H1 (cell line): ENCODE data around the gene FOSB. TPM values are rescaled to one million over a fixed set of nuclear protein-coding genes. Genes with fewer than 3 reads are reported as not detected.

ENCODE experiments used
- CTCF ChIA-PET: fragments of 300-600 bp; sonication (Branson Sonifier 250); formaldehyde crosslinking; loops from one replicate; lab custom pipeline; 2021; ENCODE audit not compliant: partially characterized antibody; lab: Charles Lee
- POLR2A ChIA-PET: fragments of 300-600 bp; sonication (Branson Sonifier 250); formaldehyde crosslinking; loops from one replicate; lab custom pipeline; 2021; ENCODE audit warnings: inconsistent platforms; ENCODE audit not compliant: partially characterized antibody; lab: Charles Lee
- DNase-seq, 2 experiments: peaks; one replicate each; pipeline versions ENCODE4 v3.0.0 to v3.0.0-alpha.2; 2010 to 2022; ENCODE audit warnings: low spot score in 2 of 2, low read depth in 1 of 2, mixed read lengths in 1 of 2
- FAIRE-seq: peaks from 2 replicates; lab custom pipeline; 2011; peaks lifted over from hg19 to GRCh38; lab: Jason Lieb, UNC
- H2AFZ ChIP-seq: 2 replicates; pipeline ENCODE4 v1.8.1; 2012; ENCODE audit warnings: low read length, inconsistent platforms
- H2AK5ac ChIP-seq: 2 replicates; pipeline ENCODE4 v1.6.1; 2013; ENCODE audit warnings: low read depth, low read length
- H2BK120ac ChIP-seq: replicated peaks from 2 replicates; pipeline ENCODE3; 2013; ENCODE audit warnings: low read depth, low read length, inconsistent platforms
- H2BK12ac ChIP-seq: 2 replicates; pipeline ENCODE4 v1.6.1; 2013; ENCODE audit warnings: low read depth, low read length
- H2BK15ac ChIP-seq: 2 replicates; pipeline ENCODE4 v1.6.1; 2013; ENCODE audit warnings: low read length
- H2BK20ac ChIP-seq: 2 replicates; pipeline ENCODE4 v1.6.1; 2013; ENCODE audit warnings: low read length
- H2BK5ac ChIP-seq: 2 replicates; pipeline ENCODE4 v1.6.1; 2013; ENCODE audit warnings: low read depth, low read length
- H3K14ac ChIP-seq: 2 replicates; pipeline ENCODE4 v1.6.1; 2013; ENCODE audit warnings: inconsistent platforms; ENCODE audit not compliant: insufficient read length
- H3K18ac ChIP-seq: 2 replicates; pipeline ENCODE4 v1.6.1; 2013; ENCODE audit warnings: low read length; ENCODE audit errors: extremely low read depth
- H3K23ac ChIP-seq: 2 replicates; pipeline ENCODE4 v1.6.1; 2013; ENCODE audit warnings: inconsistent platforms; ENCODE audit not compliant: insufficient read length
- H3K23me2 ChIP-seq: 2 replicates; pipeline ENCODE4 v1.6.1; 2013; ENCODE audit warnings: low read depth, low read length
- H3K27ac ChIP-seq: 2 replicates; pipeline ENCODE4 v1.6.1; 2011; ENCODE audit warnings: low read depth, low read length, inconsistent platforms
- H3K27me3 ChIP-seq, 4 experiments: replicated peaks in 1 of 4; 1 replicate in 1 of 4; 2 replicates in 3 of 4; pipeline versions ENCODE4 v1.6.1 to v1.8.1; 2011 to 2013; ENCODE audit warnings: low read length in 3 of 4, mild to moderate bottlenecking in 3 of 4, inconsistent platforms in 2 of 4, mixed read lengths in 2 of 4, moderate library complexity in 1 of 4; ENCODE audit not compliant: control insufficient read depth in 3 of 4, insufficient read depth in 3 of 4; ENCODE audit errors: extremely low read depth in 1 of 4
- H3K36me3 ChIP-seq, 4 experiments: 2 replicates each; pipeline versions ENCODE4 v1.6.1 to v1.8.1; 2011 to 2013; ENCODE audit warnings: mild to moderate bottlenecking in 4 of 4, low read length in 3 of 4, moderate library complexity in 2 of 4, control low read depth in 1 of 4, inconsistent platforms in 1 of 4; ENCODE audit not compliant: insufficient read depth in 4 of 4, control insufficient read depth in 2 of 4
- H3K4ac ChIP-seq: replicated peaks from 2 replicates; pipeline ENCODE3; 2013; ENCODE audit warnings: low read length, low read depth, mixed read lengths, inconsistent platforms; ENCODE audit not compliant: insufficient read length
- H3K4me1 ChIP-seq, 4 experiments: replicated peaks in 1 of 4; 1 replicate in 1 of 4; 2 replicates in 3 of 4; pipeline versions ENCODE4 v1.6.1 to v1.8.1; 2011 to 2013; ENCODE audit warnings: low read length in 3 of 4, inconsistent platforms in 2 of 4, mixed read lengths in 1 of 4; ENCODE audit not compliant: insufficient read depth in 4 of 4, control insufficient read depth in 3 of 4
- H3K4me2 ChIP-seq, 2 experiments: 2 replicates each; pipeline versions ENCODE4 v1.6.1 to v1.8.1; 2011 to 2013; ENCODE audit warnings: low read depth in 2 of 2, low read length in 2 of 2, control low read depth in 1 of 2, inconsistent platforms in 1 of 2, mild to moderate bottlenecking in 1 of 2; ENCODE audit not compliant: insufficient read depth in 1 of 2
- H3K4me3 ChIP-seq, 4 experiments: fragments of 200-600, 300-600 bp in 1 of 4; sonication (generic), shearing (Covaris generic), sonication (Bioruptor Twin) in 1 of 4; 2 replicates each; pipeline versions ENCODE4 v1.5.1 to v1.8.1; 2011 to 2016; ENCODE audit warnings: low read length in 4 of 4, low read depth in 3 of 4, control low read depth in 2 of 4, inconsistent platforms in 2 of 4, mild to moderate bottlenecking in 2 of 4, mixed read lengths in 1 of 4, moderate library complexity in 1 of 4; ENCODE audit not compliant: insufficient read depth in 2 of 4; ENCODE audit errors: extremely low read depth in 1 of 4
- H3K56ac ChIP-seq: replicated peaks from 2 replicates; pipeline ENCODE3; 2013; ENCODE audit warnings: low read depth, mild to moderate bottlenecking, mixed read lengths, low read length, inconsistent platforms; ENCODE audit not compliant: insufficient read length
- H3K79me1 ChIP-seq: 2 replicates; pipeline ENCODE4 v1.6.1; 2013; ENCODE audit warnings: low read depth, low read length, control low read depth
- H3K79me2 ChIP-seq, 2 experiments: 2 replicates each; pipeline versions ENCODE4 v1.6.1 to v1.8.1; 2012 to 2013; ENCODE audit warnings: low read length in 2 of 2, mild to moderate bottlenecking in 2 of 2, inconsistent platforms in 1 of 2; ENCODE audit not compliant: insufficient read depth in 2 of 2, control insufficient read depth in 1 of 2
- H3K9ac ChIP-seq, 4 experiments: replicated peaks in 1 of 4; 1 replicate in 1 of 4; 2 replicates in 3 of 4; pipeline versions ENCODE4 v1.6.1 to v1.8.1; 2011 to 2013; ENCODE audit warnings: low read depth in 3 of 4, low read length in 3 of 4, control low read depth in 2 of 4, mild to moderate bottlenecking in 2 of 4, moderate library complexity in 2 of 4, inconsistent platforms in 1 of 4; ENCODE audit errors: extremely low read depth in 1 of 4
- H3K9me3 ChIP-seq, 2 experiments: 2 replicates each; pipeline versions ENCODE4 v1.6.1 to v1.8.1; 2012 to 2013; ENCODE audit warnings: mild to moderate bottlenecking in 2 of 2, moderate library complexity in 2 of 2, control low read depth in 1 of 2, inconsistent platforms in 1 of 2, low read depth in 1 of 2, low read length in 1 of 2, mixed read lengths in 1 of 2; ENCODE audit not compliant: insufficient read depth in 2 of 2
- H4K20me1 ChIP-seq, 2 experiments: replicated peaks in 1 of 2; 2 replicates each; pipeline versions ENCODE3 to v1.8.1; 2011 to 2013; ENCODE audit warnings: inconsistent platforms in 2 of 2, low read length in 2 of 2, mild to moderate bottlenecking in 1 of 2; ENCODE audit not compliant: insufficient read depth in 2 of 2, control insufficient read depth in 1 of 2
- H4K5ac ChIP-seq: 2 replicates; pipeline ENCODE4 v1.6.1; 2013; ENCODE audit warnings: low read length, low read depth, mixed read lengths, inconsistent platforms; ENCODE audit not compliant: insufficient read length
- H4K8ac ChIP-seq: 2 replicates; pipeline ENCODE4 v1.8.0; 2013; ENCODE audit warnings: mild to moderate bottlenecking, moderate library complexity, low read length, inconsistent platforms; ENCODE audit not compliant: insufficient read depth; ENCODE audit errors: extremely low read depth
- H4K91ac ChIP-seq: replicated peaks from 2 replicates; pipeline ENCODE3; 2013; ENCODE audit warnings: low read length, mixed read lengths, inconsistent platforms; ENCODE audit not compliant: insufficient read length
- CEBPB ChIP-seq: IDR thresholded peaks from 2 replicates; pipeline ENCODE4 v1.6.1; 2012; ENCODE audit warnings: low read depth, low read length
- CTBP2 ChIP-seq: IDR thresholded peaks from 2 replicates; pipeline ENCODE4 v1.7.0; 2011; ENCODE audit warnings: borderline replicate concordance, mild to moderate bottlenecking, moderate library complexity, mixed read lengths, low read length; ENCODE audit not compliant: insufficient read depth, insufficient read length
- POLR2AphosphoS5 ChIP-seq: IDR thresholded peaks from 2 replicates; pipeline ENCODE4 v1.6.1; 2011; ENCODE audit warnings: low read depth, low read length
- SIRT6 ChIP-seq: IDR thresholded peaks from one replicate; pipeline ENCODE4 v1.7.1; 2012; ENCODE audit warnings: low read length, inconsistent platforms
- WGBS, 2 experiments: shearing (Covaris generic) in 1 of 2; methylation state at CpG; one replicate each; pipeline versions ENCODE4 v1.1.6 to v1.1.7; 2013 to 2015; ENCODE audit warnings: low lambda C conversion rate in 2 of 2, mixed read lengths in 2 of 2, inconsistent platforms in 1 of 2, low coverage in 1 of 2, missing lambda C conversion rate in 1 of 2; ENCODE audit not compliant: insufficient replicate concordance in 2 of 2, insufficient coverage in 1 of 2, insufficient read length in 1 of 2; ENCODE audit errors: extremely low coverage in 1 of 2, missing lambda C conversion rate in 1 of 2; 5-methylcytosine and 5-hydroxymethylcytosine counted together
- polyA plus RNA-seq, 7 experiments: library from polyadenylated mRNA; depleted of rRNA in 3 of 7; stranded (reverse) in 5 of 7; unstranded in 2 of 7; fragments of >200 nt in 5 of 7; fragments of 200-250 nt in 2 of 7; gene quantifications; 1 replicate in 5 of 7; 2 replicates in 1 of 7; 4 replicates in 1 of 7; pipeline versions ENCODE4 v1.2.1 to v1.2.3, GENCODE V29; 2011 to 2013; ENCODE audit warnings: missing spikeins in 2 of 7, mixed read lengths in 2 of 7
- total RNA-seq: library from RNA; stranded (reverse); fragmentation: NEBNext Ultra II Directional; extraction: Animal tissue kit (Norgen Biotek cat#: 25700); gene quantifications from 2 replicates; pipeline ENCODE4 v1.2.1, GENCODE V29; 2021

Gene FOSB
- total and polyA plus RNA-seq, 2 of the 8 experiments (the other 6 are each of a cell fraction or from before 2014, with no cell fraction given), result 0.44 to 2.7 TPM

DNA sequence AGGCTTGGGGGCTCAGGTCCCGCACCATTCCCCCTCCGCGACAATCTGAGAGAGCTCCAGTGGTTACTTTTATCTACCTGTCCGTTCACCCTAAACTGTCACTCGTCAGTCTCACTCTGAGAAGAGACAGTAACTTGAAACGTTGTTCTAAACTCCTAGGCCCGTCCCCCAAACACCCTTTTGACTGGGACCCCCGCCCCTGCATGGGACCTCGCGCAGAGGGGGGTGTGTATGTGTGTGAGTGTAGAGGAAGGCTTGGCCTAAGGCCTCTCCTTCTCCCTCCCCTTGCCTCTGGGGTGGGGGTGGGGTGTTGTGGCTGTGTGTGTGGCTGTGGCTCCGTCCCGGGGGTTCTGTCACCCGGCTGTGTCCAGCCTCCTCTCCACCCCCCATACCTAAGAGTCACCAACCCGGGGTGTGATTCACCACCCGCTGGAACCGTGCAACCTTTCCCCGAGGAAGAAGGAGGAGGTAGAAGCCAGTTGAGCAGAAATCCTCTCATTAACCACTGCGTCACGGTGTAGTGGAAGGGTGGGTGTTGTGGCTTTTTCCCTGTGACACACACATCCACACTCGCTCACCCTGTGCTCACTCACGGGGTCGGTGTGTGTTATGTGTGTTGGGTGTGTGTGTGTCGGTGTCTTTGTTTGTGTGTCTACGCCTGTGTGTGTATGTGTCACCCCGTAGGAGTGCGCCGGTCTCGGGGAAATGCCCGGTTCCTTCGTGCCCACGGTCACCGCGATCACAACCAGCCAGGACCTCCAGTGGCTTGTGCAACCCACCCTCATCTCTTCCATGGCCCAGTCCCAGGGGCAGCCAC, 2.4 kb downstream of the FOSB start:
- H4K8ac ChIP-seq, result no peak overlapping the region; the same call in 1 of the 2 replicates
- H4K5ac ChIP-seq, result no peak overlapping the region
- H3K18ac ChIP-seq, result no peak overlapping the region
- 0 out of 2 replicates have a peak overlapping the region, but pooled peaks have one; percentile 15 for H2BK20ac ChIP-seq
- no peaks in the 10 kb centered on the region for H3K79me2 ChIP-seq
- ChIA-PET POLR2A (interaction anchor here (0.6 to 4.4 kb wide), 23 partner anchors 8 to 247 kb away, joined by 3 to 52 read pairs (median 5); partner anchors contain the start of genes PPM1N, PPP1R13L and RTN2), CTCF (interaction anchor here (0.9 to 32.9 kb wide), 9 partner anchors 8 to 88 kb away, joined by 3 to 760 read pairs (median 12); partner anchors contain the start of gene ERCC1)
- H3K4me1 ChIP-seq, result peaks cover 0 to 22% (median 14%) of the 10 kb centered on the region in 4 experiments; a peak in 6 of 7 replicates
- H3K27ac ChIP-seq, result peak overlapping the region; percentile 87
- DNase-seq (no peak), FAIRE-seq (no peak)
- TF ChIP-seq CTBP2 (no peak), POLR2AphosphoS5 (0 out of 2 replicates have a peak, but pooled peaks have one; percentile 21), SIRT6 (no peak), CEBPB (no peak)
- no peak overlapping the region for H2BK120ac ChIP-seq
- no peak overlapping the region for H3K14ac ChIP-seq
- H3K79me1 ChIP-seq, result no peaks in the 10 kb centered on the region
- no peak overlapping the region; the same call in 1 of the 2 replicates for H2BK5ac ChIP-seq
- H3K4me2 ChIP-seq, result peak overlapping the region; percentile 72 to 97
- no peak overlapping the region for H3K56ac ChIP-seq
- no peak overlapping the region for H2AFZ ChIP-seq
- H3K9me3 ChIP-seq, result no peaks in the 10 kb centered on the region
- 61% methylated on average over 31 of the region's 33 CpGs; no CpG with 5 or more reads in 1 of the 2 experiments for WGBS, 2 experiments
- H2BK15ac ChIP-seq, result peak overlapping the region; percentile 31; the same call in 1 of the 2 replicates
- no peak overlapping the region for H4K91ac ChIP-seq
- peak overlapping the region; percentile 75 for H2BK12ac ChIP-seq
- H3K27me3 ChIP-seq, result peaks cover 0 to 19% (median 17%) of the 10 kb centered on the region in 4 experiments; a peak in 4 of 7 replicates
- no peak overlapping the region for H3K23ac ChIP-seq
- H4K20me1 ChIP-seq, result peaks cover 0 to 3% of the 10 kb centered on the region in 2 experiments
- no peak overlapping the region; a peak in 2 of 7 replicates for H3K9ac ChIP-seq
- H2AK5ac ChIP-seq, result peak overlapping the region; percentile 1
- H3K23me2 ChIP-seq, result peaks cover 24% of the 10 kb centered on the region; the same call in 1 of the 2 replicates
- peak overlapping the region; percentile 48 to 95 (median 78); a peak in 7 of 8 replicates for H3K4me3 ChIP-seq
- H3K4ac ChIP-seq, result no peak overlapping the region
- no peaks in the 10 kb centered on the region for H3K36me3 ChIP-seq
